Measurements from ENCODE around the gene MYCBP2. TPM values are rescaled to one million over a fixed set of nuclear protein-coding genes. Genes with fewer than 3 reads are reported as not detected.

Gene MYCBP2
- total RNA-seq, 2 experiments from 2014 or later: 121 to 125 TPM

DNA sequence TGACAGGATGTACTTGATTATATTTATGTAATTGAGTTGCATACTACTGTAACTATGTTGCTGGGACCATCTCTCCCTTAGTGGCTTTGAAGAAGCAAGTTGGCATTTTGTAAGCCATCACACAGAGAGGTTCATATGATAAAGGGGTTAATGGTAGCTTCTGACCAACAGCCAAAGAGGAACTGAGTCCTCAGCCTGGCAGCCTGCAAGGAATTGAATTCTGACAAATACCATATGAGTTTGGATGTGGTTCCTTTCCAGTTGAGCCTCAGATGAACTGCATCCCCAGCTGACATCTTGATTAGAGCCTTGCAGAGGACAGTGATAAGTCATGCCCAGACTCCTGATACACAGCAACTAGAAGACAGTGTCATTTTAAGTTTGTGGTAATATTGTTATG, 8.6 kb upstream of the MYCBP2 start:
- POLR2A ChIA-PET: interaction anchor here (0.8 to 12.4 kb wide), 7 partner anchors 7 to 144 kb away, joined by 3 to 117 read pairs (median 5); partner anchors contain the start of gene MYCBP2
- no peaks in the 10 kb centered on the region for H3K9me3 ChIP-seq (ENCODE audit: low read length)
- CTCF ChIA-PET (ENCODE audit: unreplicated experiment): no interaction called here
- intact Hi-C loops (cut with micrococcal nuclease; ENCODE audit: unreplicated experiment): no loop called here
- no peaks in the 10 kb centered on the region for H4K20me1 ChIP-seq (ENCODE audit: insufficient read depth, low read length)
- H2AFZ ChIP-seq (ENCODE audit: low read length): no peak overlapping the region
- no TSS peak for BruUV-seq (replicated peaks)
- no peak for TF ChIP-seq EZH2phosphoT487 (IDR thresholded peaks at IDR 0.05; ENCODE audit: borderline replicate concordance, low read depth, low read length)
- TF ChIP-seq, protein P1, sequence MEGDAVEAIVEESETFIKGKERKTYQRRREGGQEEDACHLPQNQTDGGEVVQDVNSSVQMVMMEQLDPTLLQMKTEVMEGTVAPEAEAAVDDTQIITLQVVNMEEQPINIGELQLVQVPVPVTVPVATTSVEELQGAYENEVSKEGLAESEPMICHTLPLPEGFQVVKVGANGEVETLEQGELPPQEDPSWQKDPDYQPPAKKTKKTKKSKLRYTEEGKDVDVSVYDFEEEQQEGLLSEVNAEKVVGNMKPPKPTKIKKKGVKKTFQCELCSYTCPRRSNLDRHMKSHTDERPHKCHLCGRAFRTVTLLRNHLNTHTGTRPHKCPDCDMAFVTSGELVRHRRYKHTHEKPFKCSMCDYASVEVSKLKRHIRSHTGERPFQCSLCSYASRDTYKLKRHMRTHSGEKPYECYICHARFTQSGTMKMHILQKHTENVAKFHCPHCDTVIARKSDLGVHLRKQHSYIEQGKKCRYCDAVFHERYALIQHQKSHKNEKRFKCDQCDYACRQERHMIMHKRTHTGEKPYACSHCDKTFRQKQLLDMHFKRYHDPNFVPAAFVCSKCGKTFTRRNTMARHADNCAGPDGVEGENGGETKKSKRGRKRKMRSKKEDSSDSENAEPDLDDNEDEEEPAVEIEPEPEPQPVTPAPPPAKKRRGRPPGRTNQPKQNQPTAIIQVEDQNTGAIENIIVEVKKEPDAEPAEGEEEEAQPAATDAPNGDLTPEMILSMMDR (conservative IDR thresholded peaks at IDR 0.05; ENCODE audit: low read length): no peak
- peaks cover 66% of the 10 kb centered on the region for H3K4me1 ChIP-seq (ENCODE audit: insufficient read depth, low read length, poor library complexity, severe bottlenecking)
- H3K27ac ChIP-seq (ENCODE audit: low read depth, low read length, poor library complexity, severe bottlenecking): no peak overlapping the region
- no peaks in the 10 kb centered on the region for H3K36me3 ChIP-seq (ENCODE audit: insufficient read depth, low read length)
- no peak overlapping the region for H3K4me3 ChIP-seq (ENCODE audit: low read depth, low read length, poor library complexity, severe bottlenecking)
- no peak for DNase-seq (ENCODE audit: low spot score)
- H3K9me2 ChIP-seq (ENCODE audit: insufficient read depth, low read length): no peaks in the 10 kb centered on the region
- H3K4me2 ChIP-seq (ENCODE audit: low read length): no peak overlapping the region
- H3K79me2 ChIP-seq (ENCODE audit: insufficient read depth, low read depth, low read length): peaks cover 4% of the 10 kb centered on the region; the same call in 1 of the 2 replicates

DNA sequence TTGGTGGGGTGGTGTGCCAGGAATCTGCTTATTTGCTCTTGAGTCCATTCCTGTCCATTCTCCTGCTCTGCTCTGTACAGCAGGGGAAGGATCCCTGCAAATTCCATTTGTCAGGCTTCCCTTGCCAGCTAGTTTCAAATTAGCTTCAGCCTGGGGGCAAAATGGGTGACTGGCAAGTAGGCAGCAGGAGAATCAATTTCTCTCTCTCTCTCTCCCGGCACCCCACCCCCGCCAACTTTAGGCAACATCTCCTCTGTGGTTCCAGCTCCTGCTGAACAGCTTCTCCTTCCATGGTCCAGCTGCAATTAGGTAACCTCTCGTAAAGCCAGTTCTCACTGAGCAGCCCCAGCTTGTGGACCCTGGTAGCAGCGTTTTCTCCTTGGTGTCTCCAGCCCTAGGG, 6.7 kb upstream of the MYCBP2 start:
- Histone ChIP-seq H3K4me2 (ENCODE audit: low read length) (no peak overlapping the region), H3K9me3 (ENCODE audit: low read length) (no peaks in the 10 kb centered on the region), H3K9me2 (ENCODE audit: insufficient read depth, low read length) (no peaks in the 10 kb centered on the region), H4K20me1 (ENCODE audit: insufficient read depth, low read length) (no peaks in the 10 kb centered on the region), H2AFZ (ENCODE audit: low read length) (no peak overlapping the region), H3K4me1 (ENCODE audit: insufficient read depth, low read length, poor library complexity, severe bottlenecking) (peaks cover 49% of the 10 kb centered on the region), H3K36me3 (ENCODE audit: insufficient read depth, low read length) (no peaks in the 10 kb centered on the region), H3K4me3 (ENCODE audit: low read depth, low read length, poor library complexity, severe bottlenecking) (no peak overlapping the region), H3K27ac (ENCODE audit: low read depth, low read length, poor library complexity, severe bottlenecking) (no peak overlapping the region), H3K79me2 (ENCODE audit: insufficient read depth, low read depth, low read length) (peaks cover 5% of the 10 kb centered on the region; the same call in 1 of the 2 replicates)
- intact Hi-C loops (cut with micrococcal nuclease; ENCODE audit: unreplicated experiment): no loop called here
- POLR2A ChIA-PET: interaction anchor here (0.5 to 9.0 kb wide), 5 partner anchors 7 to 705 kb away, joined by 3 to 117 read pairs (median 4); no protein-coding TSS in a partner anchor
- no peak for DNase-seq (ENCODE audit: low spot score)
- no TSS peak for BruUV-seq (replicated peaks)
- CTCF ChIA-PET (ENCODE audit: unreplicated experiment): no interaction called here
- no peak for TF ChIP-seq EZH2phosphoT487 (IDR thresholded peaks at IDR 0.05; ENCODE audit: borderline replicate concordance, low read depth, low read length)
- TF ChIP-seq, protein P1 (conservative IDR thresholded peaks at IDR 0.05; ENCODE audit: low read length): no peak

DNA sequence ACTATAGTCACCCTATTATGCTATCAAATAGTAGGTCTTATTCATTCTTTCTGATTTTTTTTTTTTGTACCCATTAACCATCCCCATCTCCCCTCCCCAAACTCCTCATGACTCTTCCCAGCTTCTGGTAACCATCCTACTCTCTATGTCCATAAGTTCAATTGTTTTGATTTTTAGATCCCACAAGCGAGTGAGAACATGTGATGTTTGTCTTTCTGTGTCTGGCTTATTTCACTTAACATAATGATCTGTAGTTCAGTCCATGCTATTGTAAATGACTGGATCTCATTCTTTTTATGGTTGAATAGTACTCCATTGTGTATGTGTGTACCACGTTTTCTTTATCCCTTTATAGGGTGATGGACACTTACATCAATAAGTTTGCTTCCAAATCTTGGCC, 4.5 kb upstream of the MYCBP2 start:
- CTCF ChIA-PET (ENCODE audit: unreplicated experiment): no interaction called here
- TF ChIP-seq, protein P1 (conservative IDR thresholded peaks at IDR 0.05; ENCODE audit: low read length): no peak
- no peak for TF ChIP-seq EZH2phosphoT487 (IDR thresholded peaks at IDR 0.05; ENCODE audit: borderline replicate concordance, low read depth, low read length)
- POLR2A ChIA-PET: interaction anchor here (1.2 to 9.0 kb wide), 2 partner anchors 9 to 141 kb away, joined by 4 to 117 read pairs; no protein-coding TSS in a partner anchor
- intact Hi-C loops (cut with micrococcal nuclease; ENCODE audit: unreplicated experiment): no loop called here
- H3K79me2 ChIP-seq (ENCODE audit: insufficient read depth, low read depth, low read length): peaks cover 18% of the 10 kb centered on the region
- no peaks in the 10 kb centered on the region for H3K9me2 ChIP-seq (ENCODE audit: insufficient read depth, low read length)
- H4K20me1 ChIP-seq (ENCODE audit: insufficient read depth, low read length): no peaks in the 10 kb centered on the region
- H3K4me3 ChIP-seq (ENCODE audit: low read depth, low read length, poor library complexity, severe bottlenecking): peak overlapping the region; percentile 89
- H3K9me3 ChIP-seq (ENCODE audit: low read length): no peaks in the 10 kb centered on the region
- no TSS peak for BruUV-seq (replicated peaks)
- DNase-seq (ENCODE audit: low spot score): no peak
- peak overlapping the region; percentile 36; the same call in 1 of the 2 replicates for H2AFZ ChIP-seq (ENCODE audit: low read length)
- H3K36me3 ChIP-seq (ENCODE audit: insufficient read depth, low read length): no peaks in the 10 kb centered on the region
- H3K27ac ChIP-seq (ENCODE audit: low read depth, low read length, poor library complexity, severe bottlenecking): peak overlapping the region; percentile 97
- H3K4me1 ChIP-seq (ENCODE audit: insufficient read depth, low read length, poor library complexity, severe bottlenecking): peaks cover 48% of the 10 kb centered on the region
- H3K4me2 ChIP-seq (ENCODE audit: low read length): peak overlapping the region; percentile 90

Measured in OCI-LY7 (cell line).